GM18868 (cell line): ENCODE data around the gene DDX19B.
"Not testable (repeated sequence)": the region's sequence is repeated elsewhere in the genome, so short reads cannot be mapped to it uniquely, and the experiment has no call there.

Experiments used
- ATAC-seq: cut with Tn5 transposase; IDR thresholded peaks from one replicate; pipeline ENCODE4 v1.9.1; 2021; ENCODE audit warnings: mild to moderate bottlenecking, moderate library complexity; ENCODE audit not compliant: unreplicated experiment

The DDX19B gene

GRCh38 chr16:70298988-70299938, at the start of gene DDX19B:
TSS of gene DDX19B (plus strand) at chr16:70299186. CDS start at chr16:70299298, 112 bp downstream.
- peak; percentile 85 for ATAC-seq

GRCh38 chr16:70249697-70250096, 49.3 kb upstream of the DDX19B start:
- not testable (repeated sequence) for ATAC-seq

- peak; percentile 40 for ATAC-seq
Measured at GRCh38 chr16:70250748-70251628, 48.0 kb upstream of the DDX19B start.

GRCh38 chr16:70251629-70252354, 47.2 kb upstream of the DDX19B start, which contains the start of gene EXOSC6:
TSS of gene EXOSC6 (minus strand) at chr16:70251940. CDS start at chr16:70251900, 40 bp downstream.
- peak; percentile 90 for ATAC-seq

GRCh38 chr16:70252355-70252988, 46.5 kb upstream of the DDX19B start:
- no peak for ATAC-seq

GRCh38 chr16:70253291-70254106, 45.5 kb upstream of the DDX19B start:
- ATAC-seq, result no peak

GRCh38 chr16:70254180-70254964, 44.6 kb upstream of the DDX19B start:
- ATAC-seq, result no peak

- ATAC-seq, result no peak
Measured at GRCh38 chr16:70254965-70255286, 44.1 kb upstream of the DDX19B start.

- ATAC-seq, result no peak
Measured at GRCh38 chr16:70255574-70255973, 43.4 kb upstream of the DDX19B start.

GRCh38 chr16:70257391-70257790, 41.6 kb upstream of the DDX19B start:
- no peak for ATAC-seq

GRCh38 chr16:70258065-70258464, 40.9 kb upstream of the DDX19B start:
- no peak for ATAC-seq

GRCh38 chr16:70258946-70259345, 40.0 kb upstream of the DDX19B start:
- no peak for ATAC-seq

GRCh38 chr16:70259903-70260302, 39.1 kb upstream of the DDX19B start:
- not testable (repeated sequence) for ATAC-seq

GRCh38 chr16:70267516-70267915, 31.5 kb upstream of the DDX19B start:
- no peak for ATAC-seq

- not testable (repeated sequence) for ATAC-seq
Measured at GRCh38 chr16:70267922-70268321, 31.1 kb upstream of the DDX19B start.

- ATAC-seq, result no peak
Measured at GRCh38 chr16:70269471-70269870, 29.5 kb upstream of the DDX19B start.

- ATAC-seq, result no peak
Measured at GRCh38 chr16:70270176-70270575, 28.8 kb upstream of the DDX19B start.

GRCh38 chr16:70271696-70272095, 27.3 kb upstream of the DDX19B start:
- ATAC-seq, result no peak

GRCh38 chr16:70276392-70276791, 22.6 kb upstream of the DDX19B start:
- no peak for ATAC-seq
